K562 (cell line): ENCODE measurements around the gene SMOC2. TPM values are rescaled to one million over a fixed set of nuclear protein-coding genes. Genes with fewer than 3 reads are reported as not detected.
A peak's percentile ranks its signal among the peaks of the same experiment; 100 is the strongest.

ENCODE experiments used
- ATAC-seq: fragments of 200-7000 bp; cut with Tn5 transposase; 3 replicates; pipeline ENCODE4 v1.9.1; 2020; ENCODE audit warnings: moderate library complexity
- BruUV-seq: library from RNA; stranded (reverse); fragments of 400-500 nt; replicated peaks from 2 replicates; lab custom pipeline; 2021; lab: Mats Ljungman, UMichigan
- CTCF ChIA-PET: fragments of 300-600 bp; formaldehyde crosslinking; extraction: SDS; loops from one replicate; lab custom pipeline; 2021; ENCODE audit warnings: low intra/inter-chr PET ratio; lab: Yijun Ruan, JAX
- POLR2A ChIA-PET: fragments of 300-600, 350-650 bp; sonication (Branson Sonifier 250); formaldehyde crosslinking; extraction: SDS; loops from one replicate; lab custom pipeline; 2021; ENCODE audit warnings: antibody characterized with exemption, inconsistent platforms; lab: Yijun Ruan, JAX
- DNase-seq, 4 experiments: peaks; one replicate each; pipeline versions ENCODE4 v3.0.0 to v3.0.0-alpha.2; 2011 to 2018; ENCODE audit warnings: low spot score in 3 of 4, mixed read lengths in 3 of 4; ENCODE audit errors: extremely low read depth in 1 of 4
- FAIRE-seq: peaks from 2 replicates; lab custom pipeline; 2011; peaks lifted over from hg19 to GRCh38; lab: Jason Lieb, UNC
- H2AFZ ChIP-seq: 2 replicates; pipeline ENCODE4 v1.6.0; 2011; ENCODE audit warnings: low read depth, low read length, control low read depth, inconsistent platforms
- H3K27ac ChIP-seq: fragments of 200-600 bp; 3 replicates; pipeline ENCODE4 v1.8.0; 2011; ENCODE audit warnings: low read depth, mild to moderate bottlenecking, control low read depth, inconsistent platforms, low read length, moderate library complexity, mixed read lengths; ENCODE audit errors: extremely low read depth
- H3K27me3 ChIP-seq, 2 experiments: fragments of 300-600 bp in 1 of 2; 2 replicates in 1 of 2; 3 replicates in 1 of 2; pipeline versions ENCODE4 v1.6.0 to v1.8.0; 2011; ENCODE audit warnings: inconsistent platforms in 2 of 2, low read length in 2 of 2, mild to moderate bottlenecking in 1 of 2, mixed read lengths in 1 of 2, moderate library complexity in 1 of 2; ENCODE audit not compliant: control insufficient read depth in 2 of 2, insufficient read depth in 2 of 2
- H3K36me3 ChIP-seq: fragments of 300-600 bp; 3 replicates; pipeline ENCODE4 v1.8.0; 2011; ENCODE audit warnings: mild to moderate bottlenecking, low read length, inconsistent platforms; ENCODE audit not compliant: control insufficient read depth, insufficient read depth
- H3K4me1 ChIP-seq, 2 experiments: fragments of 200-600 bp in 1 of 2; replicated peaks in 1 of 2; 2 replicates in 1 of 2; 3 replicates in 1 of 2; pipeline versions ENCODE4 v1.5.1 to v1.8.0; 2011; ENCODE audit warnings: inconsistent platforms in 2 of 2, low read length in 2 of 2, mild to moderate bottlenecking in 1 of 2, mixed read lengths in 1 of 2, moderate library complexity in 1 of 2; ENCODE audit not compliant: control insufficient read depth in 2 of 2, insufficient read depth in 2 of 2
- H3K4me2 ChIP-seq: 2 replicates; pipeline ENCODE4 v1.6.1; 2011; ENCODE audit warnings: low read length, control low read depth, inconsistent platforms, mixed read lengths; ENCODE audit not compliant: insufficient read depth
- H3K4me3 ChIP-seq: fragments of 200-600 bp; sonication (generic), shearing (Covaris generic); 2 replicates; pipeline ENCODE4 v1.5.1; 2016; ENCODE audit warnings: control low read depth, inconsistent platforms
- H3K79me2 ChIP-seq: fragments of 200-600 bp; 3 replicates; pipeline ENCODE4 v1.8.0; 2011; ENCODE audit warnings: low read length, inconsistent platforms; ENCODE audit not compliant: control insufficient read depth, insufficient read depth
- H3K9ac ChIP-seq, 2 experiments: 2 replicates each; pipeline versions ENCODE4 v1.6.0 to v1.6.1; 2011; ENCODE audit warnings: low read depth in 2 of 2, low read length in 2 of 2, control low read depth in 1 of 2, inconsistent platforms in 1 of 2, mild to moderate bottlenecking in 1 of 2, mixed read lengths in 1 of 2; ENCODE audit not compliant: insufficient read depth in 1 of 2
- H3K9me1 ChIP-seq: one replicate; pipeline ENCODE4 v1.6.0; 2011; ENCODE audit warnings: inconsistent platforms, mild to moderate bottlenecking, low read length, moderate library complexity; ENCODE audit not compliant: control insufficient read depth, insufficient read depth
- H3K9me3 ChIP-seq: replicated peaks from 2 replicates; pipeline ENCODE4 v1.5.1; 2011; ENCODE audit warnings: low read depth, low read length, inconsistent platforms; ENCODE audit not compliant: control insufficient read depth, insufficient read depth
- H4K20me1 ChIP-seq: replicated peaks from 2 replicates; pipeline ENCODE4 v1.6.1; 2011; ENCODE audit warnings: low read length, inconsistent platforms, mixed read lengths; ENCODE audit not compliant: control insufficient read depth, insufficient read depth
- CBX1 ChIP-seq: sonication (generic); IDR thresholded peaks from 2 replicates; pipeline ENCODE4 v1.6.1; 2016; ENCODE audit warnings: antibody characterized with exemption, low read depth, mild to moderate bottlenecking
- CCAR2 ChIP-seq: fragments of 200-400 bp; formaldehyde crosslinking; IDR thresholded peaks from 2 replicates; pipeline ENCODE4 v1.6.1; 2017; ENCODE audit warnings: mild to moderate bottlenecking, low read depth, low read length
- CREB1 ChIP-seq, 2 experiments: sonication (generic) in 1 of 2; formaldehyde crosslinking in 1 of 2; IDR thresholded peaks; 2 replicates each; pipeline versions ENCODE4 v1.6.1 to v1.8.0; 2012 to 2022; ENCODE audit warnings: inconsistent platforms in 1 of 2, mild to moderate bottlenecking in 1 of 2, missing genetic modification reagents in 1 of 2, moderate library complexity in 1 of 2
- CREB5 ChIP-seq: fragments of 250-450 bp; sonication (Bioruptor Pico); IDR thresholded peaks from 2 replicates; pipeline ENCODE4 v1.5.0; 2020; ENCODE audit warnings: mild to moderate bottlenecking
- CREM ChIP-seq: IDR thresholded peaks from 2 replicates; pipeline ENCODE4 v1.6.1; 2014; ENCODE audit warnings: antibody characterized with exemption, low read depth
- DMBX1 ChIP-seq: fragments of 250-450 bp; sonication (Bioruptor Pico); IDR thresholded peaks from 2 replicates; pipeline ENCODE4 v1.8.0; 2022; ENCODE audit warnings: inconsistent platforms, mild to moderate bottlenecking, moderate library complexity, borderline replicate concordance
- ELF2 ChIP-seq: fragments of 250-450 bp; sonication (Bioruptor Pico); IDR thresholded peaks from 2 replicates; pipeline ENCODE4 v1.5.0; 2021; ENCODE audit warnings: mild to moderate bottlenecking
- GABPA ChIP-seq: fragments of 200-800 bp; sonication (Bioruptor generic); conservative IDR thresholded peaks from 2 replicates; pipeline ENCODE4 v1.6.1; 2016; ENCODE audit warnings: low read depth, missing genetic modification characterization, missing compliant biosample characterization
- ILK ChIP-seq: fragments of 450-650 bp; IDR thresholded peaks from 2 replicates; pipeline ENCODE4 v1.6.1; 2016; ENCODE audit warnings: missing genetic modification characterization, low read depth, mild to moderate bottlenecking, missing compliant biosample characterization, moderate library complexity, borderline replicate concordance
- JUNB ChIP-seq: fragments of 450-650 bp; formaldehyde crosslinking; conservative IDR thresholded peaks from 2 replicates; pipeline ENCODE4 v1.4.0; 2020; ENCODE audit warnings: mild to moderate bottlenecking
- PATZ1 ChIP-seq: fragments of 250-450 bp; sonication (Bioruptor Pico); IDR thresholded peaks from 2 replicates; pipeline ENCODE4 v1.5.0; 2020; ENCODE audit warnings: mild to moderate bottlenecking, borderline replicate concordance
- RBBP5 ChIP-seq: fragments of 200-600 bp; sonication (generic); IDR thresholded peaks from 2 replicates; pipeline ENCODE4 v1.6.1; 2012; ENCODE audit warnings: borderline replicate concordance, mild to moderate bottlenecking, low read length, control low read depth, inconsistent platforms; ENCODE audit not compliant: insufficient read depth, poor library complexity, severe bottlenecking
- TAF1 ChIP-seq: IDR thresholded peaks from 2 replicates; pipeline ENCODE4 v1.6.1; 2011; ENCODE audit warnings: mild to moderate bottlenecking, low read length, moderate library complexity; ENCODE audit not compliant: insufficient read depth, control insufficient read depth, severe bottlenecking; ENCODE audit errors: extremely low read depth
- ZBED1 ChIP-seq: IDR thresholded peaks from 2 replicates; pipeline ENCODE4 v1.6.1; 2014
- ZNF124 ChIP-seq: sonication (generic); formaldehyde crosslinking; IDR thresholded peaks from 2 replicates; pipeline ENCODE4 v1.8.1; 2022; ENCODE audit warnings: missing genetic modification reagents
- ZNF707 ChIP-seq: fragments of 250-450 bp; sonication (Bioruptor Pico); conservative IDR thresholded peaks from 2 replicates; pipeline ENCODE4 v1.8.0; 2022; ENCODE audit warnings: inconsistent platforms, mild to moderate bottlenecking, moderate library complexity
- WGBS: fragments of 100-300 bp; shearing (Covaris generic); methylation state at CpG from one replicate; pipeline ENCODE4 v1.1.6; 2016; ENCODE audit warnings: low coverage, mixed read lengths; ENCODE audit not compliant: insufficient coverage; ENCODE audit errors: missing lambda C conversion rate; 5-methylcytosine and 5-hydroxymethylcytosine counted together
- in situ Hi-C: fragments of 300-500 bp; cut with MboI; formaldehyde crosslinking; loops from 4 replicates; pipeline ENCODE4 v1.15.0; 2018; ENCODE audit warnings: inconsistent platforms, mixed read lengths
- intact Hi-C: fragments of 100-400 bp; cut with micrococcal nuclease; formaldehyde crosslinking; loops from 2 replicates; pipeline ENCODE4 v1.14.2; 2022
- polyA plus RNA-seq, 8 experiments: library from polyadenylated mRNA; depleted of rRNA in 4 of 8; stranded (reverse) in 5 of 8; unstranded in 3 of 8; fragments of >200 nt; fragmentation: Nextera tagmentation in 2 of 8; fragmentation: Illumina TruSeq in 1 of 8; extraction: Ambion mirVana in 2 of 8; extraction: Trizol in 1 of 8; gene quantifications; 2 replicates each; pipeline versions ENCODE4 v1.2.1 to v1.2.3, GENCODE V29; 2011 to 2014; ENCODE audit warnings: inconsistent platforms in 1 of 8, missing spikeins in 1 of 8
- total RNA-seq, 7 experiments: library from RNA; depleted of rRNA in 6 of 7; stranded (reverse); fragments of >200 nt in 6 of 7; fragmentation: Illumina TruSeq in 2 of 7; extraction: Trizol in 2 of 7; gene quantifications; 2 replicates each; pipeline versions ENCODE4 v1.2.1 to v1.2.3, GENCODE V29; 2011 to 2021; ENCODE audit warnings: low replicate concordance in 1 of 7

Gene SMOC2
- total and polyA plus RNA-seq, 9 of the 15 experiments (the other 6 are each of a cell fraction or from before 2014, with no cell fraction given) = 0.45 to 2.3 (median 1.1) TPM

GRCh38 chr6:168555618-168556273 lies 114.8 kb downstream of the SMOC2 start (continued):
- no peak for TF ChIP-seq PATZ1

GRCh38 chr6:168557512-168557911 lies 116.5 kb downstream of the SMOC2 start:
- H3K4me2 ChIP-seq = no peak overlapping the region
- H3K79me2 ChIP-seq = no peaks in the 10 kb centered on the region
- no peak overlapping the region for H3K9ac ChIP-seq
- no peaks in the 10 kb centered on the region for H3K36me3 ChIP-seq
- H3K27me3 ChIP-seq = peaks cover 2 to 25% of the 10 kb centered on the region in 2 experiments; a peak in 3 of 5 replicates
- no peak overlapping the region for H3K4me3 ChIP-seq
- H3K4me1 ChIP-seq = no peaks in the 10 kb centered on the region
- in situ Hi-C loops (no loop called here), intact Hi-C loops (no loop called here)
- POLR2A ChIA-PET = no interaction called here
- no peaks in the 10 kb centered on the region for H3K9me1 ChIP-seq
- no peak overlapping the region for H2AFZ ChIP-seq
- H4K20me1 ChIP-seq = no peaks in the 10 kb centered on the region
- CTCF ChIA-PET = no interaction called here
- ATAC-seq = no peak
- H3K9me3 ChIP-seq = 0 out of 2 replicates have a peak, but pooled peaks cover 2% of the 10 kb centered on the region
- no peak for DNase-seq
- BruUV-seq = no TSS peak
- no peak overlapping the region for H3K27ac ChIP-seq
- 8% methylated on average over 8 of the region's 8 CpGs for WGBS
- FAIRE-seq = peak; percentile 69
- TF ChIP-seq ZNF124 (no peak), DMBX1 (CRISPR knock-in tag) (no peak), TAF1 (no peak), JUNB (peak; percentile 53; the same call in 1 of the 2 replicates), CREM (peak; percentile 58), CREB1 (IDR thresholded peaks at IDR 0.05) (peak; percentile 78), CREB1 (CRISPR knock-in tag; IDR thresholded peaks at IDR 0.05) (no peak), ZNF707 (CRISPR knock-in tag) (no peak), RBBP5 (no peak), ZBED1 (no peak), ILK (tag) (no peak), CBX1 (no peak), GABPA (tag) (no peak), ELF2 (no peak), CCAR2 (no peak), CREB5 (no peak)
